Mesendoderm (in vitro differentiated cells): Measurements from ENCODE around the gene RERE.

Experiments
- DNase-seq: peaks from one replicate; pipeline ENCODE4 v3.0.0; 2013
- H2AK5ac ChIP-seq: 2 replicates; pipeline ENCODE4 v1.6.1; 2013; ENCODE audit warnings: low read length, inconsistent platforms
- H2BK120ac ChIP-seq: 2 replicates; pipeline ENCODE4 v1.6.1; 2013; ENCODE audit warnings: low read depth, mild to moderate bottlenecking, low read length, moderate library complexity, mixed read lengths
- H2BK15ac ChIP-seq: replicated peaks from 2 replicates; pipeline ENCODE4 v1.6.1; 2013; ENCODE audit warnings: low read depth, mild to moderate bottlenecking, moderate library complexity
- H2BK5ac ChIP-seq: 2 replicates; pipeline ENCODE4 v1.6.1; 2013; ENCODE audit warnings: low read length, inconsistent platforms
- H3K18ac ChIP-seq: 2 replicates; pipeline ENCODE4 v1.6.1; 2013; ENCODE audit warnings: mild to moderate bottlenecking, low read length, mixed read lengths
- H3K23ac ChIP-seq: one replicate; pipeline ENCODE4 v1.6.1; 2013; ENCODE audit warnings: low read length
- H3K27ac ChIP-seq: 2 replicates; pipeline ENCODE4 v1.5.1; 2013; ENCODE audit warnings: low read depth, mild to moderate bottlenecking, inconsistent platforms, low read length, moderate library complexity
- H3K27me3 ChIP-seq: 2 replicates; pipeline ENCODE4 v1.6.1; 2013; ENCODE audit warnings: low read length, control low read depth, mild to moderate bottlenecking, inconsistent platforms; ENCODE audit not compliant: insufficient read depth, poor library complexity
- H3K36me3 ChIP-seq: 2 replicates; pipeline ENCODE4 v1.6.1; 2013; ENCODE audit warnings: low read length, inconsistent platforms; ENCODE audit not compliant: control insufficient read depth, insufficient read depth
- H3K4ac ChIP-seq: one replicate; pipeline ENCODE4 v1.6.1; 2013; ENCODE audit warnings: low read depth, mild to moderate bottlenecking, low read length, moderate library complexity
- H3K4me1 ChIP-seq: 2 replicates; pipeline ENCODE4 v1.6.1; 2013; ENCODE audit warnings: low read depth, low read length, inconsistent platforms; ENCODE audit not compliant: control insufficient read depth
- H3K4me2 ChIP-seq: 2 replicates; pipeline ENCODE4 v1.6.1; 2013; ENCODE audit warnings: low read length
- H3K4me3 ChIP-seq: 2 replicates; pipeline ENCODE4 v1.5.1; 2013; ENCODE audit warnings: mild to moderate bottlenecking, low read length
- H3K56ac ChIP-seq: one replicate; pipeline ENCODE4 v1.6.1; 2013; ENCODE audit warnings: low read length
- H3K79me1 ChIP-seq: 2 replicates; pipeline ENCODE4 v1.6.1; 2013; ENCODE audit warnings: low read length, inconsistent platforms
- H3K79me2 ChIP-seq: 2 replicates; pipeline ENCODE4 v1.6.1; 2013; ENCODE audit warnings: mild to moderate bottlenecking, low read length; ENCODE audit not compliant: control insufficient read depth, insufficient read depth
- H3K9ac ChIP-seq: 2 replicates; pipeline ENCODE4 v1.6.1; 2013; ENCODE audit warnings: low read length, inconsistent platforms
- H4K5ac ChIP-seq: one replicate; pipeline ENCODE4 v1.6.1; 2013; ENCODE audit warnings: low read length
- H4K8ac ChIP-seq: one replicate; pipeline ENCODE4 v1.6.1; 2013; ENCODE audit warnings: low read depth, mild to moderate bottlenecking, control low read depth, low read length, moderate library complexity
- WGBS: extraction: QIAGEN DNeasy Blood & Tissue Kit; methylation state at CpG from one replicate; pipeline ENCODE4 v1.1.7; 2013; ENCODE audit warnings: low lambda C conversion rate, missing lambda C conversion rate; ENCODE audit not compliant: insufficient coverage; ENCODE audit errors: extremely low coverage; 5-methylcytosine and 5-hydroxymethylcytosine counted together

The RERE gene

GRCh38 chr1:8796812-8797211 lies 20.6 kb downstream of the RERE start:
- Histone ChIP-seq H3K36me3 (no peaks in the 10 kb centered on the region), H3K23ac (no peak overlapping the region), H2BK15ac (no peak overlapping the region), H2AK5ac (no peak overlapping the region), H3K56ac (no peak overlapping the region), H3K4me2 (no peak overlapping the region), H3K4me3 (no peak overlapping the region), H3K4ac (no peak overlapping the region), H4K5ac (no peak overlapping the region), H3K9ac (no peak overlapping the region), H3K4me1 (no peaks in the 10 kb centered on the region), H2BK120ac (no peak overlapping the region), H2BK5ac (no peak overlapping the region), H3K79me1 (peaks cover 5% of the 10 kb centered on the region), H4K8ac (no peak overlapping the region), H3K27me3 (no peaks in the 10 kb centered on the region), H3K79me2 (peaks cover 2% of the 10 kb centered on the region), H3K27ac (no peak overlapping the region), H3K18ac (no peak overlapping the region)
- WGBS, result no CpG with 5 or more reads among the region's 3 CpGs
- no peak for DNase-seq

- peaks cover 3% of the 10 kb centered on the region for H3K79me2 ChIP-seq
- H3K27me3 ChIP-seq, result no peaks in the 10 kb centered on the region
- peaks cover 5% of the 10 kb centered on the region for H3K4me1 ChIP-seq
- no peak overlapping the region for H3K56ac ChIP-seq
- H3K4ac ChIP-seq, result no peak overlapping the region
- H4K8ac ChIP-seq, result no peak overlapping the region
- peak; percentile 40 for DNase-seq
- no peaks in the 10 kb centered on the region for H3K36me3 ChIP-seq
- no peak overlapping the region for H3K4me3 ChIP-seq
- H3K4me2 ChIP-seq, result no peak overlapping the region
- H3K79me1 ChIP-seq, result peaks cover 3% of the 10 kb centered on the region
- H3K23ac ChIP-seq, result no peak overlapping the region
- H3K27ac ChIP-seq, result no peak overlapping the region
- H2AK5ac ChIP-seq, result no peak overlapping the region
- no peak overlapping the region for H4K5ac ChIP-seq
- H2BK15ac ChIP-seq, result no peak overlapping the region
- H3K9ac ChIP-seq, result no peak overlapping the region
- H3K18ac ChIP-seq, result no peak overlapping the region
- H2BK120ac ChIP-seq, result no peak overlapping the region
- WGBS, result no CpG with 5 or more reads among the region's 3 CpGs
- H2BK5ac ChIP-seq, result no peak overlapping the region
These were observed 22.8 kb downstream of the RERE start for GRCh38 chr1:8794605-8795004.

- Histone ChIP-seq H3K79me1 (peaks cover 8% of the 10 kb centered on the region), H3K27me3 (no peaks in the 10 kb centered on the region), H3K56ac (no peak overlapping the region), H2AK5ac (no peak overlapping the region), H4K8ac (no peak overlapping the region), H3K4me3 (no peak overlapping the region), H3K4ac (no peak overlapping the region), H3K9ac (no peak overlapping the region), H2BK5ac (no peak overlapping the region), H3K18ac (no peak overlapping the region), H3K36me3 (no peaks in the 10 kb centered on the region), H2BK15ac (no peak overlapping the region), H3K79me2 (peaks cover 7% of the 10 kb centered on the region), H3K23ac (no peak overlapping the region), H3K4me2 (no peak overlapping the region), H2BK120ac (no peak overlapping the region), H3K27ac (no peak overlapping the region), H4K5ac (no peak overlapping the region), H3K4me1 (peaks cover 9% of the 10 kb centered on the region)
- DNase-seq, result no peak
- no CpG with 5 or more reads among the region's 3 CpGs for WGBS
These were observed 25.6 kb downstream of the RERE start for GRCh38 chr1:8791819-8792218.

GRCh38 chr1:8790987-8791386 lies 26.5 kb downstream of the RERE start:
- Histone ChIP-seq H3K79me2 (peaks cover 5% of the 10 kb centered on the region), H3K4me1 (peaks cover 9% of the 10 kb centered on the region)

GRCh38 chr1:8790478-8790877 lies 27.0 kb downstream of the RERE start:
- Histone ChIP-seq H3K9ac (no peak overlapping the region), H3K4me3 (no peak overlapping the region), H3K27me3 (no peaks in the 10 kb centered on the region), H2BK15ac (no peak overlapping the region), H2BK120ac (no peak overlapping the region), H3K18ac (no peak overlapping the region), H2AK5ac (no peak overlapping the region), H3K4ac (no peak overlapping the region), H3K56ac (no peak overlapping the region), H4K8ac (no peak overlapping the region), H3K4me1 (peaks cover 9% of the 10 kb centered on the region), H3K79me2 (peaks cover 5% of the 10 kb centered on the region), H3K4me2 (no peak overlapping the region), H4K5ac (no peak overlapping the region), H3K79me1 (peaks cover 8% of the 10 kb centered on the region), H2BK5ac (no peak overlapping the region), H3K27ac (no peak overlapping the region), H3K36me3 (no peaks in the 10 kb centered on the region), H3K23ac (no peak overlapping the region)
- WGBS, result no CpG with 5 or more reads among the region's 6 CpGs
- DNase-seq, result no peak

More at GRCh38 chr1:8790987-8791386, 26.5 kb downstream of the RERE start:
- peak; percentile 60 for DNase-seq
- H2BK120ac ChIP-seq, result no peak overlapping the region
- H3K4me3 ChIP-seq, result no peak overlapping the region
- H3K9ac ChIP-seq, result no peak overlapping the region
- H3K79me1 ChIP-seq, result peaks cover 8% of the 10 kb centered on the region
- H3K18ac ChIP-seq, result no peak overlapping the region
- H3K56ac ChIP-seq, result no peak overlapping the region
- H2AK5ac ChIP-seq, result no peak overlapping the region
- no CpG with 5 or more reads among the region's 1 CpG for WGBS
- H3K27ac ChIP-seq, result no peak overlapping the region
- H3K23ac ChIP-seq, result no peak overlapping the region
- no peak overlapping the region for H3K4me2 ChIP-seq
- no peak overlapping the region for H3K4ac ChIP-seq
- H4K8ac ChIP-seq, result no peak overlapping the region
- no peaks in the 10 kb centered on the region for H3K36me3 ChIP-seq
- H2BK5ac ChIP-seq, result no peak overlapping the region
- H4K5ac ChIP-seq, result no peak overlapping the region
- no peak overlapping the region for H2BK15ac ChIP-seq
- H3K27me3 ChIP-seq, result no peaks in the 10 kb centered on the region
